A549 treated with RU486 at 1 μM for 4 hours (cell line): ENCODE measurements around the gene GULP1. TPM values are rescaled to one million over a fixed set of nuclear protein-coding genes. Genes with fewer than 3 reads are reported as not detected.

ENCODE experiments used
- total RNA-seq: library from RNA; stranded (reverse); fragments of 200-300 nt; extraction: Qiagen RNA extraction; gene quantifications from 5 replicates; pipeline ENCODE4 v1.2.3, GENCODE V29; 2022; ENCODE audit warnings: low read depth

The GULP1 gene
- total RNA-seq: 29.9 to 47.9 TPM (median 39.7 TPM) in 5 replicates

DNA sequence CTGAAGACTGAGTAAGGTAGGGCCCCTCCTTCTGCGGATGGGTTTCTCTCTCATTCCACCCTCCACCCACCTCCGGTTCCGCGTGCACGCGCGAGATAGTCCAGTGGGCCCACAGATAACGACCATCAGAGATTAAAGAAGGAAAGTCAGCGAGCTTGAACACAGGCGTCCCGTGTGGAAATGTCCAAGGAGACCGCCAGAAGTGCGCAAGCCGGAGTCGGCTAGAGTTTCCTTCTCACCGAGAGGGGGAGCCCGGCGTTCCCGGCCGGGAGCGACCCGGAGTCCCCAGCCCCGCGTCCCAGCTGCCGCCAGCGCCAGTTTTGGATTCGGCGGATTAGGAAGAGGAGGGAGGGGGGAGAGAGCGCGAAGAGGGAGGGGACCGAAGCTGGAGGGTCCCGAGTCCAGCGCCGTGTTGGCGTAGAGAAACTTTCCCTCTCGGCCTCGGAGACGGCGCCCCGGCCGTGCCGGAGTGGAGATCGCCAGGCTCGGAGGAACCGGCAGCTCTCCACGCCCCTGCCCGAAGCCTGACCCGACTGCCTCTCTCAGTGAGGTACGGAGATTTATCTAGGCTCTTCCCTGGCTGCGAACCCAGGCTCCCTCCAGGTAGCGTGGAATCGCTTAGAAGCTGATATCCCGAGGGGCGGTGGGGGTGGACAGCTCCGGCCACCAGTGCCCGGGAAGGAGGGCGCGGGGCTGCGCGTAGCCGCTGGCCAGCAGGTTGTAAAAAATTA, at the start of gene GULP1:
TSS of gene GULP1 (plus strand) at position 258 of the 731 bp plus-strand sequence. CDS start 185,829 bp downstream, outside the sequence.

